TTC549 (cell line): ENCODE results near the gene POLR3A.

Experiments used
- FAIRE-seq: peaks from 2 replicates; lab custom pipeline; 2012; peaks lifted over from hg19 to GRCh38; lab: Jason Lieb, UNC

Gene POLR3A

GRCh38 chr10:78046711-78047269, 17.5 kb upstream of the POLR3A start:
- no peak for FAIRE-seq

GRCh38 chr10:78045856-78046255, 16.5 kb upstream of the POLR3A start:
- no peak for FAIRE-seq

GRCh38 chr10:78045237-78045636, 15.9 kb upstream of the POLR3A start:
- FAIRE-seq: no peak

- no peak for FAIRE-seq
Measured at GRCh38 chr10:78044699-78045098, 15.4 kb upstream of the POLR3A start.

GRCh38 chr10:78044179-78044578, 14.9 kb upstream of the POLR3A start:
- FAIRE-seq: no peak

- FAIRE-seq: no peak
Measured at GRCh38 chr10:78042752-78043104, 13.4 kb upstream of the POLR3A start.

GRCh38 chr10:78042058-78042751, 12.9 kb upstream of the POLR3A start:
- FAIRE-seq: no peak

GRCh38 chr10:78041170-78042057, 12.1 kb upstream of the POLR3A start:
- FAIRE-seq: no peak

- no peak for FAIRE-seq
Measured at GRCh38 chr10:78039743-78040142, 10.4 kb upstream of the POLR3A start.

- no peak for FAIRE-seq
Measured at GRCh38 chr10:78038791-78039547, 9.7 kb upstream of the POLR3A start.

- FAIRE-seq: no peak
Measured at GRCh38 chr10:78038105-78038504, 8.8 kb upstream of the POLR3A start.

GRCh38 chr10:78035933-78036583, 6.7 kb upstream of the POLR3A start:
- no peak for FAIRE-seq

GRCh38 chr10:78035437-78035836, 6.1 kb upstream of the POLR3A start:
- FAIRE-seq: no peak

GRCh38 chr10:78035025-78035424, 5.7 kb upstream of the POLR3A start:
- FAIRE-seq: no peak

GRCh38 chr10:78033637-78034470, 4.5 kb upstream of the POLR3A start, which contains the start of gene RPS24:
Gene RPS24, plus strand, starts transcription at chr10:78033863. Its CDS starts 39 bp downstream, at chr10:78033902.
- FAIRE-seq: peak; percentile 92

- FAIRE-seq: no peak
Measured at GRCh38 chr10:78033387-78033636, 4.0 kb upstream of the POLR3A start.

GRCh38 chr10:78028438-78029268, 662 bp downstream of the POLR3A start:
- FAIRE-seq: no peak

GRCh38 chr10:78025685-78026364, 3.5 kb downstream of the POLR3A start:
- FAIRE-seq: no peak

- FAIRE-seq: no peak
Measured at GRCh38 chr10:78023741-78024140, 5.6 kb downstream of the POLR3A start.

- no peak for FAIRE-seq
Measured at GRCh38 chr10:78021201-78021600, 8.1 kb downstream of the POLR3A start.
